WI38 (cell line): Measurements from ENCODE around the gene IL4.

Experiments used
- H3K4me3 ChIP-seq: 2 replicates; pipeline ENCODE4 v1.5.1; 2011; ENCODE audit warnings: low read depth, mild to moderate bottlenecking, control low read depth, low read length
- TF ChIP-seq, protein P1 (sequence below): IDR thresholded peaks from 2 replicates; pipeline ENCODE4 v1.5.1; 2012; ENCODE audit warnings: low read depth, mild to moderate bottlenecking, control low read depth, low read length

The IL4 gene

DNA sequence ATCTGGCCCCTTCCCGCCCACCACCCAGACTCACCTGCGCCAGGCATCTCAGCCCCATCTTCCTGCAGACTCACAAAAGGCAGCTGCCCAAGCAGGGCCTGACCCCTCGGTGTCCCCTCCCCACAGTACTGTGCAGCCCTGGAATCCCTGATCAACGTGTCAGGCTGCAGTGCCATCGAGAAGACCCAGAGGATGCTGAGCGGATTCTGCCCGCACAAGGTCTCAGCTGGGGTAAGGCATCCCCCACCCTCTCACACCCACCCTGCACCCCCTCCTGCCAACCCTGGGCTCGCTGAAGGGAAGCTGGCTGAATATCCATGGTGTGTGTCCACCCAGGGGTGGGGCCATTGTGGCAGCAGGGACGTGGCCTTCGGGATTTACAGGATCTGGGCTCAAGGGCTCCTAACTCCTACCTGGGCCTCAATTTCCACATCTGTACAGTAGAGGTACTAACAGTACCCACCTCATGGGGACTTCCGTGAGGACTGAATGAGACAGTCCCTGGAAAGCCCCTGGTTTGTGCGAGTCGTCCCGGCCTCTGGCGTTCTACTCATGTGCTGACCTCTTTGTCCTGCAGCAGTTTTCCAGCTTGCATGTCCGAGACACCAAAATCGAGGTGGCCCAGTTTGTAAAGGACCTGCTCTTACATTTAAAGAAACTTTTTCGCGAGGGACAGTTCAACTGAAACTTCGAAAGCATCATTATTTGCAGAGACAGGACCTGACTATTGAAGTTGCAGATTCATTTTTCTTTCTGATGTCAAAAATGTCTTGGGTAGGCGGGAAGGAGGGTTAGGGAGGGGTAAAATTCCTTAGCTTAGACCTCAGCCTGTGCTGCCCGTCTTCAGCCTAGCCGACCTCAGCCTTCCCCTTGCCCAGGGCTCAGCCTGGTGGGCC lies 13.9 kb upstream of the IL4 start:
- TF ChIP-seq, protein P1, sequence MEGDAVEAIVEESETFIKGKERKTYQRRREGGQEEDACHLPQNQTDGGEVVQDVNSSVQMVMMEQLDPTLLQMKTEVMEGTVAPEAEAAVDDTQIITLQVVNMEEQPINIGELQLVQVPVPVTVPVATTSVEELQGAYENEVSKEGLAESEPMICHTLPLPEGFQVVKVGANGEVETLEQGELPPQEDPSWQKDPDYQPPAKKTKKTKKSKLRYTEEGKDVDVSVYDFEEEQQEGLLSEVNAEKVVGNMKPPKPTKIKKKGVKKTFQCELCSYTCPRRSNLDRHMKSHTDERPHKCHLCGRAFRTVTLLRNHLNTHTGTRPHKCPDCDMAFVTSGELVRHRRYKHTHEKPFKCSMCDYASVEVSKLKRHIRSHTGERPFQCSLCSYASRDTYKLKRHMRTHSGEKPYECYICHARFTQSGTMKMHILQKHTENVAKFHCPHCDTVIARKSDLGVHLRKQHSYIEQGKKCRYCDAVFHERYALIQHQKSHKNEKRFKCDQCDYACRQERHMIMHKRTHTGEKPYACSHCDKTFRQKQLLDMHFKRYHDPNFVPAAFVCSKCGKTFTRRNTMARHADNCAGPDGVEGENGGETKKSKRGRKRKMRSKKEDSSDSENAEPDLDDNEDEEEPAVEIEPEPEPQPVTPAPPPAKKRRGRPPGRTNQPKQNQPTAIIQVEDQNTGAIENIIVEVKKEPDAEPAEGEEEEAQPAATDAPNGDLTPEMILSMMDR = no peak

DNA sequence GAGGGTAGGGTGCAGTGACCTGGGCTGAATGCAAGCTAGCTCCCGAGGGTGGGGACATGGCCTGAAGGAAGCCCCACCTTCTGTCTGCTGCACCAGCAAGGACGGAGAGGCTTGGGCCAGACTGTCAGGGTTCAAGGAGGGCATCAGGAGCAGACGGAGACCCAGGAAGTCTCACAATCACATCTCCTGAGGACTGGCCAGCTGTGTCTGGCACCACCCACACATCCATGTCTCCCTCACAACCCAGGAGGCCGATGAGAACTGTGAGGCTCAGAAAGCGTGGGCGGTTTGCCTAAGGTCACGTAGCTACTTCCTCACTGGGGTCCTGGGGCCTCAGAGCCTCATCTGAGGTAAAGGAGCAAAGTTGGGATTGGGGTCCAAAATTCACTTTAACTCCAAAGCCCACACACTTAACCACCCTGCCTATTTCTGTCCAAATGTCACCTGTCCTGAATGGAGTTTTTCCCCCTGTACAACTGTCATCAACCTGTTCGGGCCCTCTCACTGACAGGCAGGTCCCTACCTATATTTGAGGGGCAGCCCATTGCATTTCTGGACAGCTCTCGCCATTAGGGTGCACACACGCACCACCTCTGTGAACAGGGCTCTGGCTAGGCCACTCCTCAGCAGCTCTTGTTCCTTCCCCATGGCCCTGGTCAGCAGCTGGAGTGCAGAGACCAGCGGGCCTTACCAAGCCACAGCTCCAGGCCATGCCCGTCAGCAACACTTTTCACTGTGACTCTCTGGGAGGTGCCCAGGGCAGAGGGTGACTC lies 12.4 kb upstream of the IL4 start:
- H3K4me3 ChIP-seq = no peak overlapping the region
- TF ChIP-seq, protein P1 = no peak

More for the DNA sequence above, 13.9 kb upstream of the IL4 start:
- H3K4me3 ChIP-seq = no peak overlapping the region

GRCh38 chr5:132662004-132662401 lies 11.8 kb upstream of the IL4 start:
- TF ChIP-seq, protein P1 = no peak
- H3K4me3 ChIP-seq = no peak overlapping the region

DNA sequence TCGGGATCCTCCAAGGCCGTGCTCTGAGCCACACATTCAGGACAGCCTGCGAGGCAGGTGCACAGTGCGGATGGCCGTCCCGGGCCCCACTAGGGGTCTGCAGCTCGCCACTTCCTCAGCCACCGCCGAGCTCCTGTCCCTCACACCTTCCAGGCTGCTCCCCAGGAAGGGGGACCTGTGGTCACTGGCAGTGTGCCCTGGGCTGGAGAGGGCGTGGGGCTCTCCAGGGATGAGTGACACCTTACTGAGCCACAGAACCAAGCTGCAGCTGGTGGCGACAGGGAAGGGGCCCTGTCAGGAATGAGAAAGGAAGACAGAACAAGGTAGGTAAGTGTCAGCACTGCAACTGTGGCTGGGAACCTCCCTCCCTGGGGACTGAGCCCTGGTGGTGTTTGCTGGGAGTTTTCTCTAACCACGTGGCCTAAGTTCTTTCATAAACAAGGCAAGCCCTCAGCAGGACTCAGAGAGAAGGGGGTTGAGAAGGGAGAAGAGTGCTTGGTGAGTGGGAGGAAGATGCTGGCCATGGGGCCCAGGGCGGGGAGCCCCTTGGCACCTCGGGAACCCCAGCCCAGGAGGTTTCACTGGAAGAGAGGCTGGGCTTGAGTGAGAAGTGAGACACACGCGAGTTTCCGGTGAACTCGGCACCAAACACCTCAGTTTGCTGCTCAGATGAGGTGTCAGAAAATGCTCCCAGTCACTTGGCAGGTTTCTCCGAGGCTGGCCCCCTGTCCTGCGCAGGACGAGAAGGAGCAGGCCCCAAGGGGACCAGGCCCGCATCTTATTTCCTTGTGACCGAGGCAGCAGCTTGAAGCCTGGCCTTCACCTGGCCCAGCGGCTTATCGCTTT lies 10.6 kb upstream of the IL4 start:
- TF ChIP-seq, protein P1 = no peak
- H3K4me3 ChIP-seq = no peak overlapping the region

DNA sequence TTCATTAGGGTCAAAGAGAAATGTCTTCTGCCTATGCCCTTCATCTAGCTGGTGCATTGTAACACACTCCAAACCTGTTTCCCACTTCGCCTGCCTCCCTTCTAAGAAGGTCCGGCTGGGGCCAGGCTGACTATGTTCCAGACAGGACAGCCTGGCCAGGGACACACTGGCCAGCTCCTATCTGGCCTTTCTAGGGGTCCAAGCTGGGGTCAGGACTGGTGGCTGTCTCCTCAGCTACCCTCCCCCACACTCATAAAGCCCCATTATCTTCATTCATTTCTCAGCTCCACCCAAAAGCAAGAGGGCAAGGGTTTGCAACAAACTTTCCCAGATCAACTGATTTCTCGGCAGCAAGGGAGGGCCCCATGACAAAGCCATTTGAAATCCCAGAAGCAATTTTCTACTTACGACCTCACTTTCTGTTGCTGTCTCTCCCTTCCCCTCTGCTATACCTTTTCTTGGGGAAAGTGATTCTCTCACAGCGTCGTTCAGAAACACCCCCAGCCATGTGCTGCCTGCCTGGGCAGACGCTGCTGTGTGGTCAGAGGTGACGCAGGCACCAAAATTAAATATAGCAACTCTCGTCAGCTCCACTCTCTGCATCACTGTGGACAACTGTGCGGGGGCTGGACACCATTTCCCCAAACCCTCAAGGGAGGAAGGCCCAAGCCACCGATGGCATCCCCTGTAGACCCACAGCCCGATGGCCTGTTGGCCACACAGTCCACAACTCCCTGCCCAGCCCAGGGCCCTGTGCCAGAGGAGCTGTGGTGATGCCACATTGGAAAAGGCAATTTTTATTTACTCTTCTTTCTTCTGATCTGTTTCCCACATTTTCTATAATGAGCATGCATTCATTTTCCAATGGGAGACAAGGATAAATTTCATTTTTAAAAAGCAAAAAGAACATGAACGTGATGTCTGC lies 9.8 kb upstream of the IL4 start:
- TF ChIP-seq, protein P1 = no peak
- H3K4me3 ChIP-seq = no peak overlapping the region

GRCh38 chr5:132664696-132665209 lies 9.0 kb upstream of the IL4 start:
- TF ChIP-seq, protein P1 = no peak

More at GRCh38 chr5:132664696-132665209, 9.0 kb upstream of the IL4 start:
- H3K4me3 ChIP-seq = no peak overlapping the region
